GM19463 (cell line): Measurements from ENCODE around the gene PTPN14.
A peak's percentile ranks its signal among the peaks of the same experiment; 100 is the strongest.
"Not testable (repeated sequence)": the region's sequence is repeated elsewhere in the genome, so short reads cannot be mapped to it uniquely, and the experiment has no call there.

Experiments
- ATAC-seq: cut with Tn5 transposase; IDR thresholded peaks from one replicate; pipeline ENCODE4 v1.9.1; 2021; ENCODE audit warnings: mild to moderate bottlenecking, moderate library complexity; ENCODE audit not compliant: unreplicated experiment

The PTPN14 gene

GRCh38 chr1:214551436-214552173 lies at the start of gene PTPN14:
TSS of gene PTPN14 (minus strand) at chr1:214551602. CDS start at chr1:214464803, 86,799 bp downstream.
- peak; percentile 61 for ATAC-seq

- ATAC-seq = no peak
Measured at GRCh38 chr1:214593158-214593557, 41.8 kb upstream of the PTPN14 start.

- not testable (repeated sequence) for ATAC-seq
Measured at GRCh38 chr1:214591918-214592317, 40.5 kb upstream of the PTPN14 start.

- ATAC-seq = no peak
Measured at GRCh38 chr1:214590696-214591095, 39.3 kb upstream of the PTPN14 start.

- no peak for ATAC-seq
Measured at GRCh38 chr1:214588963-214589597, 37.7 kb upstream of the PTPN14 start.

DNA sequence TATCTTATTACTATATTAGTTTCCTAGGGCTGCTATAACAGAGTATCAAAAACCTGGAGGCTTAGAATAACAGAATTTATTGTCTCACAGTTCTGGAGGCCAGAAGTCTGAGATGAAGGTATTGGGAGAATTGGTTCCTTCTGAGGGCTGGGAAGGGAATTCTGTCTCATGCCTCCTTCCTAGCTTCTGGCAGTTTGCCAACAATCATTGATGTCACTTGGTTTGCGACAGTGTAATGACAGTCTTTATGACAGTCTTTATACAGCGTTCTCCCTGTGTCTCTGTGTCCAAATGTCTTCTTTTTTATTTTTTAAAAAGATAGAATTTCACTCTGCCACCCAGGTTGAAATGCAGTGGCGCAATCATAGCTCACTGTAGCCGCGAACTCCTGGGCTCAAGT lies 35.8 kb upstream of the PTPN14 start:
- ATAC-seq = no peak

GRCh38 chr1:214586621-214587020 lies 35.2 kb upstream of the PTPN14 start:
- ATAC-seq = no peak

DNA sequence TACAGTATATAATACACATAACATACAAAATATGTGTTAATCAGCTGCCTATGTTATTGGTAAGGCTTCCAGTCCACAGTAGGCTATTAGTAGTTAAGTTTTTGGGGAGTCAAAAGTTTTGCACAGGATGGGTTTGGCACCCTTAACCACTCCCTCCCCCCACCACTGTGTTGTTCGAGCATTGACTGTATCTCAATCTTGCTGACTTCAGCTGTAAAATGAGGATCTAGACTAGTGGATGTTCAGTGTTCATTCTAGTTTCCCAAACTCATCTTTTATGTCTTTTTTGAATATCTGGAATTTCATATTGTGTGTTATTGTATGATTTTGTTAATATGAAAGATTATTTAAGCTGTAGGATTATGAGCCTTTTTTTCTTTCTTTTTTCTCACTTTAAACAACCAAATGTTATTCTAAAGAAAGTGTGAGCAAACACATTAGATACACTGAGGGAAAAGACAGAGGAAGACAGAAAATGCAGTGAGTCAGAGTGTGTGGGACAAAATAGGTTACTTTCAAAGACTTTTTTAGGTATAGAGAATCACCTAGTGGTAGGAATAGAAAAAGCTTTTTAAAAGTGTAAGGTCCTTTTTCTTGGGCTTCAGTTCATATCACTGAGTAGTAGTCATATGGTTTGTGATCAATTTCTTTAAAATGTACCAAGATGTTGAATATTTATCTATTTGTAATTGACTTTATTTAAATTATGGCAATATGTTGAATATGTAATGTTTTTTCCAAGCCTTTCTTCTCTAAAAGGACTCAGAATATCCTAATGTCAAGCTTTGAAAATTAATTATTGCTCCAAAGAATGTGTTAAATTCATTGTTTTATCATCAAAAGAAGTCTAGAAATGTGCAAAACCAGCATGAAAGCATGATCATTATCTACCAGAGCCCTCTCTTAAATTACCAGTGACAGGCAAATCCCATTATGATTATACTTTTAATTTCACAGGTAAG lies 33.7 kb upstream of the PTPN14 start:
- peak; percentile 79 for ATAC-seq

DNA sequence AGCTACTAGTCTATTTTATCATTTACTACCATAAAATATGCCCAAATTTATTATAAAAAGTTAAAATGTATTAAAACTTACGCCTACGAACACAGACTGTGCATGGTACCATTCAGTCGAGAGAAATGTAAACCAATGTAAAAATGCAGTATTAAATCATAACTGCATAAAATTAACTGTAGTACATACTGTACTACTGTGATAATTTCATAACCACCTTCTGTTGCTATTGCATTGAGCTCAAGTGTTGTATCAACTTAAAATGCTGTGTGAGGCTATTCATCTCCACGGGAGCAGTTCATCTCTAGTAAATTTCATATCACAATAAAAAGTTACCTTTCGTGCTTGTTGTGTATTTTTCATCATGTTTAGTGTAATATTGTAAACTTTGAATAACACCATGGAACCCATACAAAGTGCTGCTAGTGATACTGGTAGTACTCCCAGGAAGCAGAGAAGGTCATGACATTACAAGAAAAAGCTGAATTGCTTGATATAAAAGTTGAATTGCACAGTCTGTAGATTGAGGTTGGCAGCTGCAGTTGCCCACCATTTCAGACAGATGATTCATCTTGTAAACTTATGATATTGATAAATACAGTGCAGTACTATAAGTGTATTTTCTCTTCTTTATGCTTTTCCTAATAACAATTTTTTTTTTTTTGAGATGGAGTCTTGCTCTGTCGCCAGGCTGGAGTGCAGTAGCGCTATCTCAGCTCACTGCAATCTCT lies 32.6 kb upstream of the PTPN14 start:
- no peak for ATAC-seq

GRCh38 chr1:214583113-214583512 lies 31.7 kb upstream of the PTPN14 start:
- ATAC-seq = no peak

- no peak for ATAC-seq
Measured at GRCh38 chr1:214582289-214582891, 31.0 kb upstream of the PTPN14 start.

DNA sequence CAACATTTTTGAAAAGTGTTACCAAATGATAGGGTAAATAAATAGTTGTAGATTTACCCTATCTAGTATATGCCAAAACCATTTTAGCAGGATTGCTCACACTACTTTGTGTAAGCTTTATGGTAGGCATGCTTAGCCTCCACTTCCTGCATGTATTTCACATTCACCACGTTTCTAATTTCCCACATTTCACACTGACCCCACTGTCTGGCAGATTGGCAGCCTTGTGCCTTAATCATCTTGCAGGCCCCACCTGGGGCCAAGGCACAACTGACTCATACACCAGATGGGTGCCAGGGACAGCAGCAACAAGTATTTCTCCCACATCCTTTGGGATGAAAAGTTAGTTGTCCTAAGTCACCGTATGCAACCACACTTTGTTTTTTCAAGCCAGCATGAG lies 30.4 kb upstream of the PTPN14 start:
- ATAC-seq = no peak

DNA sequence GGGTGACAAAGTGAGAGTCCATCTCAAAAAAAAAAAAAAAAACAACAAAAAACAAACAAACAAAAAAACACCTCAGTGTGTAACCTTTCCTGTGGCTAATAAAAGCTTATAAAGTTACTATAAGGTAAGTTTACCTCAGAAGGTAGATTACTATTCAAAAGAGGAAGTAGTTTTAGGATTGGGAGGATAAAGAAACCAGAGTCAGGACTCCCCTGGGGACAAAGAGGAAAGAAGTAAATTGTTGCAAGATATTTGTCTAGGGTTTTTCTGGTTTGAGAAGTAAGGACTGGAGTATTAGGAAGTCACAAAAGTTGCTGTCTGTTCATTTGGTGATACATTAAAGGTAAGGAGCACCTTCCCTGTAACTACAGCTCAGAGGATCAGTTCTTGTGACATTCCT lies 27.8 kb upstream of the PTPN14 start:
- no peak for ATAC-seq

- not testable (repeated sequence) for ATAC-seq
Measured at GRCh38 chr1:214576120-214576519, 24.7 kb upstream of the PTPN14 start.

DNA sequence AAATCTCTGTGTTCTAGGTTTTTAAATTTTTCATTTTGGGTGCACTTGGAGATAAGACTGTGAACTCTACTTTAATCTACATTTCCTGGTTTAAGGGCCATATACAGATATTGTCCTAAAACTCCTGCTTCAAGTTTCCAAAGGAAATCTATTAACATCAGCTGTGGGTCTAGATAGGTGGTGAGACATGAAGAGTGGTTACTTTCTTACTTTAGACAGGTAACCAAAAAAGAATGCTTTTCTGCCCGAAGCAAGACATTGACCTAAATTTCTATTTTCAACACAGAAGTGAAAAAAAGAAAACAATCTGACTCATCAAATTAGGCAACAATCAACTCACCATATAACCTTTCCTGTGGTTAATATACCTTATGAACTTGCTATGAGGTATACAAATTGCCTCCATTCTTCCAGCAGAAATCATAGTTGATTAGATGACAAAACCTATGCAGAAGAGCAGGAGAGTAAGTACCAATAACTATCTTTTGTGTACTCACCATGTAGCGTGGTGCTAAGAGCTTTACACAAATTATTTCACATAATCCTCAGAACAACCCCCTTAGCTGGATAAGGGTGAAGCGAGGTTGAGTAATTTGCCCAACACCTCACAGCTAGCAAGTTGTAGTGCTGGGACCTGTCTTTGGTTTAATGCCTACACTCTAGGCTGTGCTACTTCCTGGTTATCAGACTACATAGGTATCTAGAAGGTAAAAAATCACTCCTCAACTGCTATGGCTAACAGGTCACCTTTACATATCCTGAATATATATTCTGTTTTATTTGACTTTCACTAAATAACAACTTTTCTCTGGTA lies 23.4 kb upstream of the PTPN14 start:
- no peak for ATAC-seq

GRCh38 chr1:214573386-214574318 lies 22.2 kb upstream of the PTPN14 start:
- ATAC-seq = no peak

DNA sequence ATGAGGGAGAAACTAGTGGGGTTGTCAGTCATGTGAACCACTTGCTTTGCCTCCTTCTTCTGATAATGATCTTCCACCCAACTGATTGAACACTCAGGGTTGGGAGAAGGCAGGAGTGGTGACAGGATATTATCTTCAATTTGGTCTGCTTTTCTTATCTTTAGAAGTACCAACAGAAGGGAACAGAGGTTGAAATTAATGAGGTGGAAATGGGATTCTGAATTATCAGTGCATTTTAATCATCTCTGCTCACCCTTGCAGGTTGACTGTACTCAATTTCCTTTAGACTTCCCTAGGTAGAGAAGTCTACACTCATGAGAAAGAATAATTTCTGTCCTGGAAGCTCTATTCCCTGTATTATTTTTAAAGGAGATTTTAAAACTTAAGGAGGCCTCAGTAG lies 19.9 kb upstream of the PTPN14 start:
- ATAC-seq = no peak

GRCh38 chr1:214570442-214570841 lies 19.0 kb upstream of the PTPN14 start:
- ATAC-seq = no peak
